ENCODE data around the gene SOCS3.

SOCS3 gene

GRCh38 chr17:78359997-78360370 is at the start of gene SOCS3:
Gene SOCS3 (minus strand): TSS chr17:78360077. CDS start chr17:78359095, 982 bp downstream.
- DNase-seq = peak; percentile 96

- DNase-seq = no peak
Observed at GRCh38 chr17:78409191-78409928, 49.5 kb upstream of the SOCS3 start.

- DNase-seq = no peak
Observed at GRCh38 chr17:78408476-78409050, 48.7 kb upstream of the SOCS3 start.

GRCh38 chr17:78407387-78408000 is 47.6 kb upstream of the SOCS3 start:
- DNase-seq = no peak

- DNase-seq = no peak
Observed at GRCh38 chr17:78406920-78407319, 47.0 kb upstream of the SOCS3 start.

DNA sequence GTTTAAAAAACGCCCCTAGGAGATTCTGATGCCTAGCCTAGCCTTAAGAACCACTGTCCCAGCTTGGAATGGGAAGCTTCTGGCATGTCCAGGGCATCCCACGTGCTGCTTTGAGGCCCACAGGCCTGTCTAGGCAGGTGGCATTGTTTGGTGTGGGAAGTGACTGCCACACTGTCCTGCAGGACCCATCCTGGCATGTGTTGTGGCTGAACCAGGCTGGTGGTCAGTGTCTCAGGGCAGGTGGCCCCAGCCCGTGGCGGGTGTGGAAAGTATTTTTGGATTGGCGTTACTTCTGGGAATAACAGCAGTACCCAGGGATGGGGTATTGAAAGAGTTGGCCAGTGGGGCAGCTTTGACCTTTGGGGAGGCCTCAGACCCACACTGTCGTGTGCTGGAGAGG is 46.5 kb upstream of the SOCS3 start:
- DNase-seq = no peak

- no peak for DNase-seq
Observed at GRCh38 chr17:78403822-78404221, 43.9 kb upstream of the SOCS3 start.

- no peak for DNase-seq
Observed at GRCh38 chr17:78401891-78402290, 42.0 kb upstream of the SOCS3 start.

DNA sequence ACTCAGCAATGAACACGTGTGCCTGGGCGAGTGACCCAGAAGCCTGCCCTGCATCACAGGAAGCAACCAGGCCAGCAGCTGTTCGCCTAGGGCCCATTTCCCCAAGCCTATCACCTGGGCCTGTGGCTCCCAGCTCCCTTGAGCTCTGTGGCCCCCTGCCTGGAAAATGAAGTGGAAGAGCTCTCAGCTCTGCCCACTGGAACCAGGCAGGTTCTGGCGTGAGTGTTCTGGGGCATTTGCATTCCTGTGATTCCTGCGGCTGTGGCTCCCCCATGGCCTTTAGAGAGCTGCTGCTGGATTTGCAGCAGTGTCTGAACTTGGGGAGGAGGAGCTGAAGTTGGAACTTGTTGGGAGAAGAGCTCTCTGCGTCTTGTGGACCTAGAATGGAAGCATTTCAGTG is 41.4 kb upstream of the SOCS3 start:
- DNase-seq = no peak

DNA sequence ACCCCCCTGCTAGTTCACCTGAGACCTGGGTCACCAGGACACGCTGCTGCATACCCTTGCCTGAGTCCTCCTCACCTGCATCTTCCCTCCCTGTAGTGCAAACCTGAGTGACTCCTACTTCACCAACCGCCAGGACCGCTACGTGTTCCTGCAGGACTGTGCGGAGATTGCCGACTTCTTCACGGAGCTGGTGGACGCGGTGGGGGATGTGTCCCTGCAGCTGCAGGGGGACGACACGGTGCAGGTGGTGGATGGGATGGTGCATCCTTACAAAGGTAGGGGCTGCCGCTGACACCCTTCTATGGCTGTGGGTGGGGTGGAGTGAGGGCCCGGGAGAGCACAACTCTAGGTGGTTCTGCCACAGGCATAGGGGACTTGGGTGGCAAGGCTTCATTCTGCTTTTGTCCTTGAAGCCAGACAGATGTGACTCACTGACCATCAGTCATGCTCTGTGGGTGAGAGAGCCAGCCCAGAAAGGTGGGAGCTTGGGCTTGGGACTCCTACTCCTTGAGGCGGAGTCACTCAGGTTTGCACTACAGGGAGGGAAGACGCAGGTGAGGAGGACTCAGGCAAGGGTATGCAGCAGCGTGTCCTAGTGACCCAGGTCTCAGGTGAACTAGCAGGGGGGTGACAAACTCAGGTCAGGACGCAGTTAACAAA is 40.8 kb upstream of the SOCS3 start:
- no peak for DNase-seq

- DNase-seq = no peak
Observed at GRCh38 chr17:78399693-78400144, 39.8 kb upstream of the SOCS3 start.

- DNase-seq = no peak
Observed at GRCh38 chr17:78399028-78399692, 39.3 kb upstream of the SOCS3 start.

GRCh38 chr17:78398390-78398789 is 38.5 kb upstream of the SOCS3 start:
- DNase-seq = no peak

GRCh38 chr17:78397681-78398101 is 37.8 kb upstream of the SOCS3 start:
- DNase-seq = no peak

GRCh38 chr17:78396441-78397337 is 36.8 kb upstream of the SOCS3 start:
- DNase-seq = no peak

GRCh38 chr17:78395155-78395554 is 35.3 kb upstream of the SOCS3 start:
- DNase-seq = no peak

DNA sequence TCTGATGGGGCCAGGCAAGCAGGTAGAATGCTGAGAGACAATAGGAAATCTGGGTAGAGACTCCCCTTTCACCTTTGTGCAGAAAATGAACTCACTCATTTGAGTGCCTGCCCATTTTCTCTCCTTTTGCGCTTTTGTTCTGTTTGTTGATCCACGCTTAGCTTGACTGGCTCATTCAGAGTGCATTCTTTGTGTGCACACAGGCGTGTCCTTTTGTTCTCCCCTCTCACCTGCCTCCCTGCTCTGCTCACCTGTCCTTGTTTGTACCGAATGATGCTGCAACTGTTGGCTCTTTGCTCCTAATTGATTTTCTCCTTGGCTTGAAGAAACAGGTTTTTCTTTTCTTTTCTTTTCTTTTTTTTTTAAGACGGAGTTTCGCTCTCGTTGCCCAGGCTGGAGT is 34.3 kb upstream of the SOCS3 start:
- no peak for DNase-seq

- no peak for DNase-seq
Observed at GRCh38 chr17:78393575-78393974, 33.7 kb upstream of the SOCS3 start.

GRCh38 chr17:78392295-78392694 is 32.4 kb upstream of the SOCS3 start:
- DNase-seq = no peak

- no peak for DNase-seq
Observed at GRCh38 chr17:78391843-78392242, 32.0 kb upstream of the SOCS3 start.

DNA sequence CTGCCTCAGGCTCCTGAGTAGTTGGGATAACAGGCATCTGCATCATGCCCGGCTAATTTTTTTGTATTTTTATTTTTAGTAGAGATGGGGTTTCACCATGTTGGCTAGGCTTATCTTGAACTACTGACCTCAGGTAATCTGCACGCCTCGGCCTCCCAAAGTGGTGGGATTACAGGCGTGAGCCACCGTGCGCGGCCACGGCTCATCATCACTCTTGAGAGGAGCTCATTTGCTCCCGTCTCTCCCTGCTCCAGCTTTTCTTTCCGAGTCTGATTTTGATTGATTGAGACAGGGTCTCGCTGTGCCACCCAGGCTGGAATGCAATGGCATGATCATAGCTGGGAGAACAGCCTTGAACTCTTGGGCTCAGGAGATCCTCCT is 31.2 kb upstream of the SOCS3 start:
- DNase-seq = no peak

All from hematopoietic multipotent progenitor cell treated with erythropoietin and hydrocortisone succinate and interleukin-3 and kit ligand, for 8 days (in vitro differentiated cells).